Measurements from ENCODE around the gene ADAMTS17. TPM values are rescaled to one million over a fixed set of nuclear protein-coding genes. Genes with fewer than 3 reads are reported as not detected.

The ADAMTS17 gene
- total RNA-seq, 1 donor from 2014 or later = 6.2 TPM

DNA sequence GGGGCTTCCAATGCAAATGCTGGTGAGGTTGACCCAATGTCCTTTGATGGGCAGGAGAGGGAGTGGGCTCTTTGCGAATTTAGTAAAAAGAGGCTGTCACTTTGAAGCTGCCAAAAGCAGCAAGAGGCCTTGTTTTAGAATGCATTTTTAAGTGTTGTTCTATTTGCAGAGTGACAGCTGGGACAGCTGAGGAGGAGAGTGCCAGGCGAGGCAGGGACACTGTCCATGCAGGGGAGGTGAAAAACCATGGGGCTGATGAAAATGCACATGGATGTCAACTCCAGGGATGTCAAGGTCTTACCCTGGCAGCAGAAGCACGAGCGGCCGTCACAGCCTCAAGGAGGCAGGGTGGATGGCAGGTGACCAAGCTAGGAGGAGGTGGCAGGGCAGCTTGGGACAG is 279.8 kb downstream of the ADAMTS17 start:
- no peak for DNase-seq
- Histone ChIP-seq H3K9me3 (no peaks in the 10 kb centered on the region), H3K36me3 (no peaks in the 10 kb centered on the region), H3K4me3 (no peak overlapping the region), H3K27ac (no peak overlapping the region), H3K27me3 (no peaks in the 10 kb centered on the region), H3K4me1 (peaks cover 7% of the 10 kb centered on the region)
- TF ChIP-seq, protein P1, sequence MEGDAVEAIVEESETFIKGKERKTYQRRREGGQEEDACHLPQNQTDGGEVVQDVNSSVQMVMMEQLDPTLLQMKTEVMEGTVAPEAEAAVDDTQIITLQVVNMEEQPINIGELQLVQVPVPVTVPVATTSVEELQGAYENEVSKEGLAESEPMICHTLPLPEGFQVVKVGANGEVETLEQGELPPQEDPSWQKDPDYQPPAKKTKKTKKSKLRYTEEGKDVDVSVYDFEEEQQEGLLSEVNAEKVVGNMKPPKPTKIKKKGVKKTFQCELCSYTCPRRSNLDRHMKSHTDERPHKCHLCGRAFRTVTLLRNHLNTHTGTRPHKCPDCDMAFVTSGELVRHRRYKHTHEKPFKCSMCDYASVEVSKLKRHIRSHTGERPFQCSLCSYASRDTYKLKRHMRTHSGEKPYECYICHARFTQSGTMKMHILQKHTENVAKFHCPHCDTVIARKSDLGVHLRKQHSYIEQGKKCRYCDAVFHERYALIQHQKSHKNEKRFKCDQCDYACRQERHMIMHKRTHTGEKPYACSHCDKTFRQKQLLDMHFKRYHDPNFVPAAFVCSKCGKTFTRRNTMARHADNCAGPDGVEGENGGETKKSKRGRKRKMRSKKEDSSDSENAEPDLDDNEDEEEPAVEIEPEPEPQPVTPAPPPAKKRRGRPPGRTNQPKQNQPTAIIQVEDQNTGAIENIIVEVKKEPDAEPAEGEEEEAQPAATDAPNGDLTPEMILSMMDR (IDR thresholded peaks at IDR 0.05) = no peak
- ATAC-seq = no peak
- intact Hi-C loops (cut with DNase I) = no loop called here

DNA sequence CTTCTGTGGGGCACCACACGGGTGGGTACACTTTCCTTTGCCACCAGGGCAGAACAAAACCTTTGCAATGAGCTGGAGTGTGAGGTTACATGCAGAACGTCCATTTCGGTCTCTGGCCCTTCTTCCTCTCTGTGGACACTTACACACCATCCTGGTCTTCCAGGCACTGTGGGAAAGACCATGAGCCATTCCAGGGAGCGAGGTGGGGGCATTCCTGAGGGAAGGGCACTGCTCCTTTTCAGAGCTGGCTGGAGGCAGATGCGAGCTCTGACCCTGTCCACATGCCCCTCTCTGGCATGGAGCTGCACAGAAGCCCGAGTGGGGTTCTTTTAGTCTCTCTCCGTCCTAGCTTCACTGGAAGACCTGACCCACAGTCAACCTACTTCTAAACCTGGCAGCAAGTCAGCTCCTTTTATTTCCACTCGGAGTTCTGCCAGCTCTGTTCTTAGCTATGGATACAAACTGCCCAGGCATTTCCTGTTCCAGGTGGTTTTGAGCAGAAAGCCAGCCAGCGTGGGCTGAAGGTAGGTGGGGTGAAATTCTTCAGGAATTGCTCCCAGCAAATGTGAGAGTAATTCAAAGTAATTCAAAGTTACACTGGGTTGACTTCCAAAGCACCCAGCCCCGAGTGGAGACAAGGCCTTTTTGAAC is 281.4 kb downstream of the ADAMTS17 start:
- no peaks in the 10 kb centered on the region for H3K27me3 ChIP-seq
- TF ChIP-seq, protein P1 (IDR thresholded peaks at IDR 0.05) = no peak
- no peak overlapping the region for H3K4me3 ChIP-seq
- H3K4me1 ChIP-seq = peaks cover 7% of the 10 kb centered on the region
- H3K36me3 ChIP-seq = no peaks in the 10 kb centered on the region
- H3K9me3 ChIP-seq = no peaks in the 10 kb centered on the region
- peak; percentile 53 for ATAC-seq
- intact Hi-C loops (cut with DNase I) = no loop called here
- DNase-seq = no peak
- no peak overlapping the region for H3K27ac ChIP-seq

DNA sequence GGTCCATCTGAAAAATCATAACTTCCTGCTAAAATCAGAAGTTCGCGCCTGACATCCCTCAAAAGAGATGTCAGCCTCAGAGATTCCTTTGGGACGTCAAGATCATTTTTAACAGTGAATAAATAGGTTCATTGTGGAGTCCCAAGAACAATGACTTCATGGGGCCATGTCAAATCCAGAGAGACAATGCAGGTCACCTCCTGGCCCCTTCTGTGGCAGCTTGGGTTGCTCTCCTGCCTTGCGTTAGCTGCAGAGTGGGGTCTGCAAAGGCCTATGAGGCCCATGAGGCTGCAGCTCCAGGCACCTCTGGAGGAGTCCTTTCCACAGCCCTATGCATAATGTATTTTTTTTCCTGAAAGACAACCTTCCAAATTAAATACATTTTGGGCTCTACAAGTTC is 282.3 kb downstream of the ADAMTS17 start:
- H3K27me3 ChIP-seq = no peaks in the 10 kb centered on the region
- no peaks in the 10 kb centered on the region for H3K9me3 ChIP-seq
- no peaks in the 10 kb centered on the region for H3K36me3 ChIP-seq
- no peak for ATAC-seq
- no peak for DNase-seq
- H3K4me3 ChIP-seq = no peak overlapping the region
- intact Hi-C loops (cut with DNase I) = no loop called here
- peaks cover 7% of the 10 kb centered on the region for H3K4me1 ChIP-seq
- H3K27ac ChIP-seq = no peak overlapping the region
- TF ChIP-seq, protein P1 (IDR thresholded peaks at IDR 0.05) = no peak

DNA sequence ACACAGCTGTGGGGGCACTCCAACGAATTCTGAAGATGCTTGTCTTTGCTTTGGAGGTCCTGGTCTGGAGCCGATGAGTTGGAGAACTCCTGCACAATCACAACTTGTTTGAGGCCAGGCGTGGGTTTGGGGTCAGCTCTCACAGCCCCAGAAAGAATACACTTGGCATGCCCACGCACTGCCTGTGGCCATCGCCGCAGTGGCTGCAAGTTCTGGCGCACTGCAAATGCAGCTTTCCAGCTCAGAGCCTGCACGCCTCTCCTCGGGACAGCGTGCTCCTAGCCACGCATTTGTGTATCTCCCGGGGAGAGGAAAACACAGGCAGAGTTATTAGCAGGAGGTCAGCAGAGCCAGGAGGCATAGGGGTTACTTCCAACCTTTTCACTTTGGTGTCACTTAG is 282.7 kb downstream of the ADAMTS17 start:
- ATAC-seq (no peak), DNase-seq (no peak)
- Histone ChIP-seq H3K4me3 (no peak overlapping the region), H3K9me3 (no peaks in the 10 kb centered on the region), H3K27me3 (no peaks in the 10 kb centered on the region), H3K4me1 (peaks cover 7% of the 10 kb centered on the region), H3K36me3 (no peaks in the 10 kb centered on the region), H3K27ac (no peak overlapping the region)
- intact Hi-C loops (cut with DNase I) = no loop called here
- TF ChIP-seq, protein P1 (IDR thresholded peaks at IDR 0.05) = no peak

DNA sequence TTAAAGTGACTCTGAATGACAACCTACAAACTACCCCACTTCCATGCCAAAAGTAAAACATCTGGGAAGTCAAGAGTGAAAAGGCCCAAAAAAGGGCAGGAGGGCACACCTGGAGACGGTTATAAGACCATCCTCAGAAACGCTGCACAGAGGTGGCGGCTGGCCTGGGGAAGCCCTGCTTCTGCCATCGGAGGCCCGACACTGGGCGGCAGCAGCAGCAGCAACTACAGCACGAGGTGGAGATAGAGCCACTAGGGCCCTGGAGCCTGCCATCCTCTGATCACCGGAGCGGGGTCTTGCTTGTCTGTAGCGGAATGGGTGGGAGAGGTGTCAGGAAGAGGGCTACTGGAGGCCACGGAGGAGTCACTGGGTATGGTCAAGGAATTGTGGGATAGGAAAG is 283.3 kb downstream of the ADAMTS17 start:
- ATAC-seq (no peak), DNase-seq (no peak)
- Histone ChIP-seq H3K4me1 (peaks cover 7% of the 10 kb centered on the region), H3K4me3 (no peak overlapping the region), H3K27ac (no peak overlapping the region), H3K27me3 (no peaks in the 10 kb centered on the region), H3K9me3 (no peaks in the 10 kb centered on the region), H3K36me3 (no peaks in the 10 kb centered on the region)
- intact Hi-C loops (cut with DNase I) = no loop called here
- TF ChIP-seq, protein P1 (IDR thresholded peaks at IDR 0.05) = no peak

DNA sequence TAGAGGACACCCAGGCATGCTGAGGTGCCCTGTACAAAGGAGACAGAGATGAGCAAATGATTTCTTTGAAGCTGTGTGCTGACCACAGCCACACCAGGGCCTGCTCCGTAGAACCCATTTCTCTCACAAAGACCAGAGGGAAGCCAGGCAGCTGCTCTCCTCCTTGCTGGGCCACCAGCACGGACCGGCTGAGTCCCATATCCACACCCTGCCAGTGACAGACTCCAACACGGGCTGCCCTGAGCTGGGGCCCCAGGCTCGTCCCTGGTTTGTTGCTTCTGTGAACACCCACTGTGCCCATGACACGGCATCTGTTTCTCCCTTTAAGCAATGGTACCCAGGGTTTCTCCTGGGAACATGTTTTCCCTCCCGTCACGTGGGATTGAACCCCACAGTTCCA is 284.5 kb downstream of the ADAMTS17 start:
- Histone ChIP-seq H3K36me3 (no peaks in the 10 kb centered on the region), H3K27me3 (no peaks in the 10 kb centered on the region), H3K4me1 (peaks cover 7% of the 10 kb centered on the region), H3K4me3 (no peak overlapping the region), H3K27ac (no peak overlapping the region), H3K9me3 (no peaks in the 10 kb centered on the region)
- TF ChIP-seq, protein P1 (IDR thresholded peaks at IDR 0.05) = no peak
- no peak for DNase-seq
- ATAC-seq = no peak
- intact Hi-C loops (cut with DNase I) = no loop called here
